Measurements from ENCODE around the gene JAM2. TPM values are rescaled to one million over a fixed set of nuclear protein-coding genes. Genes with fewer than 3 reads are reported as not detected.
A peak's percentile ranks its signal among the peaks of the same experiment; 100 is the strongest.

The JAM2 gene
- total and polyA plus RNA-seq, 10 of the 15 experiments (the other 5 are each of a cell fraction or from before 2014, with no cell fraction given) = 2.1 to 30.4 (median 8.6) TPM

GRCh38 chr21:25607151-25608043 is 31.7 kb upstream of the JAM2 start, which contains the start of gene MRPL39 (continued):
- TF ChIP-seq BMI1 (IDR thresholded peaks at IDR 0.05; ENCODE audit: borderline replicate concordance) (no peak), EP300 (IDR thresholded peaks at IDR 0.05; ENCODE audit: borderline replicate concordance in 1 of 2, control insufficient read depth in 1 of 2, low read depth in 2 of 2, low read length in 2 of 2) (0 out of 4 replicates have a peak, but pooled peaks of 1 of the 2 experiments have one; percentile 11), RB1 (IDR thresholded peaks at IDR 0.05; ENCODE audit: borderline replicate concordance) (peak; percentile 98), RBBP5 (conservative IDR thresholded peaks at IDR 0.05) (no peak), NR2C2 (IDR thresholded peaks at IDR 0.05; ENCODE audit: borderline replicate concordance, control insufficient read depth, insufficient read length, low read depth) (no peak), EED (IDR thresholded peaks at IDR 0.05; ENCODE audit: low read depth) (peak; percentile 40; the same call in 1 of the 2 replicates), BCL3 (IDR thresholded peaks at IDR 0.05; ENCODE audit: borderline replicate concordance, insufficient read depth, low read depth, low read length, poor library complexity, severe bottlenecking) (peak; percentile 49), STAT1 (conservative IDR thresholded peaks at IDR 0.05) (0 out of 2 replicates have a peak, but pooled peaks have one; percentile 74), JUND (IDR thresholded peaks at IDR 0.05; ENCODE audit: low read depth, low read length) (no peak), SRF (IDR thresholded peaks at IDR 0.05; ENCODE audit: low read depth in 2 of 2, low read length in 2 of 2) (peak; percentile 76 to 95; a peak in 3 of 4 replicates), YBX1 (IDR thresholded peaks at IDR 0.05) (no peak), RAD51 (IDR thresholded peaks at IDR 0.05) (no peak), POLR2A (IDR thresholded peaks at IDR 0.05; ENCODE audit: low read depth, low read length) (peak; percentile 97), STAT3 (IDR thresholded peaks at IDR 0.05; ENCODE audit: low read depth, low read length) (no peak), PML (IDR thresholded peaks at IDR 0.05; ENCODE audit: low read length) (peak; percentile 76), GABPA (IDR thresholded peaks at IDR 0.05; ENCODE audit: low read depth) (peak; percentile 93), ZBTB33 (IDR thresholded peaks at IDR 0.05) (0 out of 2 replicates have a peak, but pooled peaks have one; percentile 41), FOXM1 (IDR thresholded peaks at IDR 0.05; ENCODE audit: low read depth, low read length) (0 out of 2 replicates have a peak, but pooled peaks have one; percentile 48)
- TF ChIP-seq, protein P1, sequence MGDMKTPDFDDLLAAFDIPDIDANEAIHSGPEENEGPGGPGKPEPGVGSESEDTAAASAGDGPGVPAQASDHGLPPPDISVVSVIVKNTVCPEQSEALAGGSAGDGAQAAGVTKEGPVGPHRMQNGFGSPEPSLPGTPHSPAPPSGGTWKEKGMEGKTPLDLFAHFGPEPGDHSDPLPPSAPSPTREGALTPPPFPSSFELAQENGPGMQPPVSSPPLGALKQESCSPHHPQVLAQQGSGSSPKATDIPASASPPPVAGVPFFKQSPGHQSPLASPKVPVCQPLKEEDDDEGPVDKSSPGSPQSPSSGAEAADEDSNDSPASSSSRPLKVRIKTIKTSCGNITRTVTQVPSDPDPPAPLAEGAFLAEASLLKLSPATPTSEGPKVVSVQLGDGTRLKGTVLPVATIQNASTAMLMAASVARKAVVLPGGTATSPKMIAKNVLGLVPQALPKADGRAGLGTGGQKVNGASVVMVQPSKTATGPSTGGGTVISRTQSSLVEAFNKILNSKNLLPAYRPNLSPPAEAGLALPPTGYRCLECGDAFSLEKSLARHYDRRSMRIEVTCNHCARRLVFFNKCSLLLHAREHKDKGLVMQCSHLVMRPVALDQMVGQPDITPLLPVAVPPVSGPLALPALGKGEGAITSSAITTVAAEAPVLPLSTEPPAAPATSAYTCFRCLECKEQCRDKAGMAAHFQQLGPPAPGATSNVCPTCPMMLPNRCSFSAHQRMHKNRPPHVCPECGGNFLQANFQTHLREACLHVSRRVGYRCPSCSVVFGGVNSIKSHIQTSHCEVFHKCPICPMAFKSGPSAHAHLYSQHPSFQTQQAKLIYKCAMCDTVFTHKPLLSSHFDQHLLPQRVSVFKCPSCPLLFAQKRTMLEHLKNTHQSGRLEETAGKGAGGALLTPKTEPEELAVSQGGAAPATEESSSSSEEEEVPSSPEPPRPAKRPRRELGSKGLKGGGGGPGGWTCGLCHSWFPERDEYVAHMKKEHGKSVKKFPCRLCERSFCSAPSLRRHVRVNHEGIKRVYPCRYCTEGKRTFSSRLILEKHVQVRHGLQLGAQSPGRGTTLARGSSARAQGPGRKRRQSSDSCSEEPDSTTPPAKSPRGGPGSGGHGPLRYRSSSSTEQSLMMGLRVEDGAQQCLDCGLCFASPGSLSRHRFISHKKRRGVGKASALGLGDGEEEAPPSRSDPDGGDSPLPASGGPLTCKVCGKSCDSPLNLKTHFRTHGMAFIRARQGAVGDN (IDR thresholded peaks at IDR 0.05) = peak; percentile 65
- TF ChIP-seq, protein P2, sequence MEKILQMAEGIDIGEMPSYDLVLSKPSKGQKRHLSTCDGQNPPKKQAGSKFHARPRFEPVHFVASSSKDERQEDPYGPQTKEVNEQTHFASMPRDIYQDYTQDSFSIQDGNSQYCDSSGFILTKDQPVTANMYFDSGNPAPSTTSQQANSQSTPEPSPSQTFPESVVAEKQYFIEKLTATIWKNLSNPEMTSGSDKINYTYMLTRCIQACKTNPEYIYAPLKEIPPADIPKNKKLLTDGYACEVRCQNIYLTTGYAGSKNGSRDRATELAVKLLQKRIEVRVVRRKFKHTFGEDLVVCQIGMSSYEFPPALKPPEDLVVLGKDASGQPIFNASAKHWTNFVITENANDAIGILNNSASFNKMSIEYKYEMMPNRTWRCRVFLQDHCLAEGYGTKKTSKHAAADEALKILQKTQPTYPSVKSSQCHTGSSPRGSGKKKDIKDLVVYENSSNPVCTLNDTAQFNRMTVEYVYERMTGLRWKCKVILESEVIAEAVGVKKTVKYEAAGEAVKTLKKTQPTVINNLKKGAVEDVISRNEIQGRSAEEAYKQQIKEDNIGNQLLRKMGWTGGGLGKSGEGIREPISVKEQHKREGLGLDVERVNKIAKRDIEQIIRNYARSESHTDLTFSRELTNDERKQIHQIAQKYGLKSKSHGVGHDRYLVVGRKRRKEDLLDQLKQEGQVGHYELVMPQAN (conservative IDR thresholded peaks at IDR 0.05) = no peak; the same call in none of the 2 replicates
